SK-N-SH treated with all-trans-retinoic acid at 6 μM for 48 hours (cell line): ENCODE results near the gene PCBP3.

ENCODE experiments used
- ATAC-seq: fragments of 200-7000 bp; cut with Tn5 transposase; 3 replicates; pipeline ENCODE4 v1.9.1; 2020; ENCODE audit warnings: mild to moderate bottlenecking, moderate library complexity
- ARNTL ChIP-seq: fragments of 450-650 bp; formaldehyde crosslinking; IDR thresholded peaks from 2 replicates; pipeline ENCODE4 v1.5.0; 2020; ENCODE audit warnings: low read depth, mild to moderate bottlenecking, moderate library complexity, borderline replicate concordance
- BACH2 ChIP-seq: fragments of 250-450 bp; sonication (Bioruptor Pico); IDR thresholded peaks from 2 replicates; pipeline ENCODE4 v1.9.0; 2021; ENCODE audit warnings: mild to moderate bottlenecking, borderline replicate concordance
- CSDC2 ChIP-seq: fragments of 250-450 bp; sonication (Bioruptor Pico); IDR thresholded peaks from 2 replicates; pipeline ENCODE4 v1.5.0; 2020; ENCODE audit warnings: mild to moderate bottlenecking, moderate library complexity
- CSRNP3 ChIP-seq: fragments of 250-450 bp; sonication (Bioruptor Pico); IDR thresholded peaks from 2 replicates; pipeline ENCODE4 v1.5.1; 2021; ENCODE audit warnings: mild to moderate bottlenecking, moderate library complexity
- ESRRG ChIP-seq: fragments of 250-450 bp; sonication (Bioruptor Pico); IDR thresholded peaks from 2 replicates; pipeline ENCODE4 v1.6.1; 2021; ENCODE audit warnings: mild to moderate bottlenecking
- GLIS3 ChIP-seq: fragments of 250-450 bp; sonication (Bioruptor Pico); IDR thresholded peaks from 2 replicates; pipeline ENCODE4 v1.5.0; 2020; ENCODE audit warnings: mild to moderate bottlenecking, moderate library complexity
- ISL1 ChIP-seq: fragments of 250-450 bp; sonication (Bioruptor Pico); IDR thresholded peaks from 2 replicates; pipeline ENCODE4 v2.1.2; 2022; ENCODE audit warnings: mild to moderate bottlenecking, moderate library complexity
- OSR1 ChIP-seq: fragments of 250-450 bp; sonication (Bioruptor Pico); IDR thresholded peaks from 2 replicates; pipeline ENCODE4 v1.8.0; 2022; ENCODE audit warnings: moderate library complexity, mild to moderate bottlenecking, inconsistent platforms
- PATZ1 ChIP-seq: fragments of 250-450 bp; sonication (Bioruptor Pico); IDR thresholded peaks from 2 replicates; pipeline ENCODE4 v1.8.0; 2020; ENCODE audit warnings: mild to moderate bottlenecking, moderate library complexity, borderline replicate concordance
- POU6F1 ChIP-seq: fragments of 250-450 bp; sonication (Bioruptor Pico); IDR thresholded peaks from 2 replicates; pipeline ENCODE4 v1.8.0; 2021; ENCODE audit warnings: low read depth, mild to moderate bottlenecking, moderate library complexity, borderline replicate concordance
- RARB ChIP-seq: fragments of 250-450 bp; sonication (Bioruptor Pico); IDR thresholded peaks from 2 replicates; pipeline ENCODE4 v1.8.0; 2021; ENCODE audit warnings: mild to moderate bottlenecking, moderate library complexity
- SNAI2 ChIP-seq: fragments of 250-450 bp; sonication (Bioruptor Pico); IDR thresholded peaks from 2 replicates; pipeline ENCODE4 v1.5.0; 2020; ENCODE audit warnings: mild to moderate bottlenecking, moderate library complexity
- TCF4 ChIP-seq: fragments of 250-450 bp; sonication (Bioruptor Pico); IDR thresholded peaks from 2 replicates; pipeline ENCODE4 v1.8.0; 2021; ENCODE audit warnings: mild to moderate bottlenecking, moderate library complexity, borderline replicate concordance
- TSHZ2 ChIP-seq: fragments of 250-450 bp; sonication (Bioruptor Pico); IDR thresholded peaks from 2 replicates; pipeline ENCODE4 v1.5.0; 2020; ENCODE audit warnings: mild to moderate bottlenecking, moderate library complexity
- ZC3H10 ChIP-seq: fragments of 250-450 bp; sonication (Bioruptor Pico); IDR thresholded peaks from 2 replicates; pipeline ENCODE4 v1.5.1; 2021; ENCODE audit warnings: mild to moderate bottlenecking, moderate library complexity
- ZFP3 ChIP-seq: fragments of 250-450 bp; sonication (Bioruptor Pico); IDR thresholded peaks from 2 replicates; pipeline ENCODE4 v1.5.0; 2020; ENCODE audit warnings: mild to moderate bottlenecking, moderate library complexity
- ZFP30 ChIP-seq: fragments of 450-650 bp; formaldehyde crosslinking; IDR thresholded peaks from 2 replicates; pipeline ENCODE4 v1.5.0; 2022; ENCODE audit warnings: mild to moderate bottlenecking, moderate library complexity
- ZNF8 ChIP-seq: fragments of 450-650 bp; formaldehyde crosslinking; IDR thresholded peaks from 2 replicates; pipeline ENCODE4 v1.5.0; 2020; ENCODE audit warnings: mild to moderate bottlenecking, moderate library complexity

Gene PCBP3

GRCh38 chr21:45817345-45817744, 173.8 kb downstream of the PCBP3 start:
- no peak for ATAC-seq
- no peak for TF ChIP-seq ISL1 (CRISPR knock-in tag)
- no peak for TF ChIP-seq ZFP30
- no peak for TF ChIP-seq BACH2 (CRISPR knock-in tag)
- TF ChIP-seq OSR1 = no peak
- TF ChIP-seq CSDC2 (CRISPR knock-in tag) = no peak
- no peak for TF ChIP-seq CSRNP3 (CRISPR knock-in tag)
- no peak for TF ChIP-seq ZFP3 (CRISPR knock-in tag)
- TF ChIP-seq PATZ1 (CRISPR knock-in tag) = no peak
- TF ChIP-seq SNAI2 (CRISPR knock-in tag) = no peak
- no peak for TF ChIP-seq ZNF8
- no peak for TF ChIP-seq ZC3H10 (CRISPR knock-in tag)
- TF ChIP-seq TCF4 (CRISPR knock-in tag) = no peak
- TF ChIP-seq TSHZ2 (CRISPR knock-in tag) = no peak
- no peak for TF ChIP-seq RARB
- TF ChIP-seq ESRRG = no peak
- no peak for TF ChIP-seq ARNTL

- peak; percentile 7; the same call in 2 of the 3 replicates for ATAC-seq
Observed at GRCh38 chr21:45818276-45818903, 174.9 kb downstream of the PCBP3 start.

More at GRCh38 chr21:45818276-45818903, 174.9 kb downstream of the PCBP3 start:
- no peak for TF ChIP-seq POU6F1
- TF ChIP-seq GLIS3 = no peak
- no peak for TF ChIP-seq TSHZ2 (CRISPR knock-in tag)
- TF ChIP-seq ZFP30 = no peak
- TF ChIP-seq ZNF8 = no peak
